ENCODE measurements around the gene IRS1. TPM values are rescaled to one million over a fixed set of nuclear protein-coding genes. Genes with fewer than 3 reads are reported as not detected.
"Not testable (repeated sequence)": the region's sequence is repeated elsewhere in the genome, so short reads cannot be mapped to it uniquely, and the experiment has no call there.

IRS1 gene
- total RNA-seq, 6 experiments from 2014 or later = 9.0 to 24.4 (median 15.8) TPM

DNA sequence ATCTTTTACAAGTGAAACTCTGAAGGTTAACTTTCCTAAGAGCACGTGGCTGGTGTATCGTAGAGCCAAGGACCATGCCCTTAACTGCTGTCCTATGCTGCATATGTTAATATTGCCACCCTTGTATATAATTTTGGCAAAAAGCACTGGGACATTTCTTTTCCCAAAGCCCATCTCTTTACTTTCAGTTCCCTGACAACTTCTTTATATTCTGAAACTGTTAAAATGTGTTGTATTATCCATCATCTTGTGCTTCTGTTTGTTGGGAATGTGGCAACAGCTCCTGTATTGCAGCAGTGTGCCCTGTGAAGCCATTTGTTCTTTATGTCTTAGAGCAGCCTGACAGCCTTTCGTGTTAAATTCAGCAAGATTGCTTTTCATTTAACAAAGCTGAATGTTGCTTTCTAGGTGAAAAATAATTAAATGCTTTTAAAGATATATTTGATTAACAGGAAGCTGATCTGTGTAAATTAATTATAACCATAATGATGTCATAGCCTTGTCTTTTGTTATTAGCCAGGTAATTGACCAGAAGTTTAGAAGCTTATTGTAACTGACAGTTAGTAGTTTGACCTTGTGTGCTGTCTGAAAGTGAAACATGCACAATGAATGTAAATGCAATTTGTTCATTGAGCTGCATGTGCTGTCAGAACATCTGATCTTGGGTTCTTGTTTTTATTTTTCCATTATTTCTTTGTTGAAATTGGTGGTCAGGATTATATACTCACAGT is 45.9 kb upstream of the IRS1 start:
- no peak for ATAC-seq
- H3K27me3 ChIP-seq = no peaks in the 10 kb centered on the region

GRCh38 chr2:226843001-226843400 is 43.4 kb upstream of the IRS1 start:
- H3K4me3 ChIP-seq; H3K27me3 ChIP-seq; H3K36me3 ChIP-seq; H3K27ac ChIP-seq; ATAC-seq; DNase-seq; H3K9me3 ChIP-seq; intact Hi-C loops (cut with DNase I); H3K4me1 ChIP-seq: not testable (repeated sequence)
- WGBS (ENCODE audit: insufficient coverage, low coverage, low lambda C conversion rate, missing lambda C conversion rate) = 100% methylated on average over 1 of the region's 1 CpG

More for the DNA sequence above, 45.9 kb upstream of the IRS1 start:
- intact Hi-C loops (cut with DNase I) = no loop called here
- WGBS (ENCODE audit: insufficient coverage, low coverage, low lambda C conversion rate, missing lambda C conversion rate) = 91% methylated on average over 3 of the region's 3 CpGs
- TF ChIP-seq, protein P1, sequence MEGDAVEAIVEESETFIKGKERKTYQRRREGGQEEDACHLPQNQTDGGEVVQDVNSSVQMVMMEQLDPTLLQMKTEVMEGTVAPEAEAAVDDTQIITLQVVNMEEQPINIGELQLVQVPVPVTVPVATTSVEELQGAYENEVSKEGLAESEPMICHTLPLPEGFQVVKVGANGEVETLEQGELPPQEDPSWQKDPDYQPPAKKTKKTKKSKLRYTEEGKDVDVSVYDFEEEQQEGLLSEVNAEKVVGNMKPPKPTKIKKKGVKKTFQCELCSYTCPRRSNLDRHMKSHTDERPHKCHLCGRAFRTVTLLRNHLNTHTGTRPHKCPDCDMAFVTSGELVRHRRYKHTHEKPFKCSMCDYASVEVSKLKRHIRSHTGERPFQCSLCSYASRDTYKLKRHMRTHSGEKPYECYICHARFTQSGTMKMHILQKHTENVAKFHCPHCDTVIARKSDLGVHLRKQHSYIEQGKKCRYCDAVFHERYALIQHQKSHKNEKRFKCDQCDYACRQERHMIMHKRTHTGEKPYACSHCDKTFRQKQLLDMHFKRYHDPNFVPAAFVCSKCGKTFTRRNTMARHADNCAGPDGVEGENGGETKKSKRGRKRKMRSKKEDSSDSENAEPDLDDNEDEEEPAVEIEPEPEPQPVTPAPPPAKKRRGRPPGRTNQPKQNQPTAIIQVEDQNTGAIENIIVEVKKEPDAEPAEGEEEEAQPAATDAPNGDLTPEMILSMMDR (IDR thresholded peaks at IDR 0.05) = no peak
- no peak for TF ChIP-seq POLR2A (IDR thresholded peaks at IDR 0.05)
- Histone ChIP-seq H3K4me3 (no peak overlapping the region), H3K27ac (no peak overlapping the region), H3K36me3 (no peaks in the 10 kb centered on the region), H3K9me3 (no peaks in the 10 kb centered on the region), H3K4me1 (no peaks in the 10 kb centered on the region)
- no peak for DNase-seq

GRCh38 chr2:226839951-226840350 is 40.3 kb upstream of the IRS1 start:
- WGBS (ENCODE audit: insufficient coverage, low coverage, low lambda C conversion rate, missing lambda C conversion rate) = 100% methylated on average over 2 of the region's 2 CpGs
- H3K9me3 ChIP-seq = no peaks in the 10 kb centered on the region
- no peak overlapping the region for H3K27ac ChIP-seq

DNA sequence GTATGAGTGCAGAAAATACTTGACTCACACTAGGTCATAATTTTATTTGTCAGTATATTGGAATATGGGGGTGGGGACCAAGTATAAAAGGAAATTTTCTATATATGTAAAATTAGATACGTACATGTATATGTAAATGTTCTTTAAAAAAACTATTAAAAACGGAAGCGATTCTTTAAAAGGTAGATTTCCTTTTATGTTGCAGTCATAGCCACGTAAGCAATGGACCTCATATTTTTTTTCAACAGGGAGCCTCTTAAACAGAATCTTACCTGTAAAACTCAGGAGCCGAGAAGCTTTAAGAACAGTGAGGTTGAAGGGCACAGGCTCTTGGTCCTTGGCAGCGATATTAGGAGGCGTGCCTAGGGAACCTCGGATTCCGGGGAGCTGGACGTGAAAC is 39.5 kb upstream of the IRS1 start:
- Histone ChIP-seq H3K4me1 (peaks cover 0 to 24% (median 12%) of the 10 kb centered on the region in 4 donors), H3K4me3 (no peak overlapping the region), H3K9me3 (no peaks in the 10 kb centered on the region), H3K27ac (no peak overlapping the region), H3K36me3 (no peaks in the 10 kb centered on the region), H3K27me3 (no peaks in the 10 kb centered on the region)
- 95% methylated on average over 10 of the region's 10 CpGs for WGBS (ENCODE audit: insufficient coverage, low coverage, low lambda C conversion rate, missing lambda C conversion rate)
- ATAC-seq = no peak
- DNase-seq = no peak
- intact Hi-C loops (cut with DNase I) = no loop called here
- TF ChIP-seq, protein P1 (IDR thresholded peaks at IDR 0.05) = no peak
- no peak for TF ChIP-seq POLR2A (IDR thresholded peaks at IDR 0.05)

More at GRCh38 chr2:226839951-226840350, 40.3 kb upstream of the IRS1 start:
- H3K4me3 ChIP-seq = no peak overlapping the region
- intact Hi-C loops (cut with DNase I) = no loop called here
- DNase-seq = no peak
- TF ChIP-seq POLR2A (IDR thresholded peaks at IDR 0.05) = no peak
- TF ChIP-seq, protein P1 (IDR thresholded peaks at IDR 0.05) = no peak
- no peak for ATAC-seq
- H3K36me3 ChIP-seq = no peaks in the 10 kb centered on the region
- no peaks in the 10 kb centered on the region for H3K27me3 ChIP-seq
- peaks cover 0 to 20% (median 8%) of the 10 kb centered on the region in 4 donors for H3K4me1 ChIP-seq

GRCh38 chr2:226838722-226839121 is 39.1 kb upstream of the IRS1 start:
- peak in 1 of 4 donors; percentile 29 for ATAC-seq
- WGBS (ENCODE audit: insufficient coverage, low coverage, low lambda C conversion rate, missing lambda C conversion rate) = 50% methylated on average over 3 of the region's 3 CpGs

More at GRCh38 chr2:226838722-226839121, 39.1 kb upstream of the IRS1 start:
- no peaks in the 10 kb centered on the region for H3K9me3 ChIP-seq
- intact Hi-C loops (cut with DNase I) = no loop called here
- no peaks in the 10 kb centered on the region for H3K36me3 ChIP-seq
- H3K4me3 ChIP-seq = no peak overlapping the region
- peaks cover 0 to 25% (median 12%) of the 10 kb centered on the region in 4 donors for H3K4me1 ChIP-seq
- no peak overlapping the region for H3K27ac ChIP-seq
- DNase-seq = no peak
- H3K27me3 ChIP-seq = no peaks in the 10 kb centered on the region
- no peak for TF ChIP-seq POLR2A (IDR thresholded peaks at IDR 0.05)
